HepG2 (cell line): Measurements from ENCODE around the gene ZNF593OS. TPM values are rescaled to one million over a fixed set of nuclear protein-coding genes. Genes with fewer than 3 reads are reported as not detected.
A peak's percentile ranks its signal among the peaks of the same experiment; 100 is the strongest.

Experiments used
- ATAC-seq: fragments of 200-7000 bp; cut with Tn5 transposase; 3 replicates; pipeline ENCODE4 v1.9.1; 2020; ENCODE audit warnings: mild to moderate bottlenecking, moderate library complexity
- BruUV-seq: library from RNA; stranded (reverse); fragments of 400-500 nt; replicated peaks from 2 replicates; lab custom pipeline; 2021; lab: Mats Ljungman, UMichigan
- CTCF ChIA-PET: fragments of 300-600 bp; formaldehyde crosslinking; extraction: SDS; loops from one replicate; lab custom pipeline; 2021; ENCODE audit warnings: low total read pairs, inconsistent platforms, low intra/inter-chr PET ratio; lab: Yijun Ruan, JAX
- POLR2A ChIA-PET: fragments of 350-600 bp; sonication (Branson Sonifier 250); formaldehyde crosslinking; loops from one replicate; lab custom pipeline; 2020; ENCODE audit warnings: antibody characterized with exemption, inconsistent platforms; lab: Yijun Ruan, JAX
- DNase-seq: peaks from one replicate; pipeline ENCODE4 v3.0.0-alpha.2; 2015; ENCODE audit warnings: low spot score
- FAIRE-seq: peaks from 3 replicates; lab custom pipeline; 2011; peaks lifted over from hg19 to GRCh38; lab: Jason Lieb, UNC
- H2AFZ ChIP-seq: one replicate; pipeline ENCODE4 v1.6.1; 2011; ENCODE audit warnings: low read length, inconsistent platforms
- H3K27ac ChIP-seq: fragments of 300-600 bp; 3 replicates; pipeline ENCODE4 v1.8.0; 2011; ENCODE audit warnings: mixed run types, mild to moderate bottlenecking, mixed read lengths, low read length, inconsistent platforms; ENCODE audit not compliant: insufficient read depth; ENCODE audit errors: extremely low read length
- H3K27me3 ChIP-seq, 2 experiments: fragments of 200-600 bp in 1 of 2; 2 replicates in 1 of 2; 3 replicates in 1 of 2; pipeline versions ENCODE4 v1.6.0 to v1.8.0; 2011; ENCODE audit warnings: low read length in 2 of 2, mild to moderate bottlenecking in 2 of 2, moderate library complexity in 2 of 2, inconsistent platforms in 1 of 2; ENCODE audit not compliant: insufficient read depth in 2 of 2, control insufficient read depth in 1 of 2
- H3K36me3 ChIP-seq, 2 experiments: fragments of 200-600 bp in 1 of 2; replicated peaks in 1 of 2; 2 replicates in 1 of 2; 3 replicates in 1 of 2; pipeline versions ENCODE4 v1.5.1 to v1.8.0; 2011; ENCODE audit warnings: low read length in 2 of 2, inconsistent platforms in 1 of 2; ENCODE audit not compliant: insufficient read depth in 2 of 2, control insufficient read depth in 1 of 2
- H3K4me1 ChIP-seq: 2 replicates; pipeline ENCODE4 v1.5.1; 2012; ENCODE audit warnings: low read length, inconsistent platforms; ENCODE audit not compliant: insufficient read depth
- H3K4me2 ChIP-seq: 2 replicates; pipeline ENCODE4 v1.6.0; 2011; ENCODE audit warnings: low read depth, low read length, inconsistent platforms
- H3K4me3 ChIP-seq, 3 experiments: fragments of 200-600 bp in 1 of 3; sonication (generic), shearing (Covaris generic) in 1 of 3; replicated peaks in 1 of 3; 2 replicates each; pipeline ENCODE4 v1.5.1; 2011 to 2016; ENCODE audit warnings: low read length in 3 of 3, inconsistent platforms in 2 of 3, low read depth in 2 of 3, mild to moderate bottlenecking in 2 of 3, control low read depth in 1 of 3, mixed read lengths in 1 of 3; ENCODE audit not compliant: insufficient read depth in 1 of 3
- H3K79me2 ChIP-seq: one replicate; pipeline ENCODE4 v1.6.1; 2011; ENCODE audit warnings: low read length, inconsistent platforms; ENCODE audit not compliant: insufficient read depth
- H3K9ac ChIP-seq: 2 replicates; pipeline ENCODE4 v1.6.0; 2011; ENCODE audit warnings: mild to moderate bottlenecking, low read depth, low read length, inconsistent platforms; ENCODE audit not compliant: insufficient read depth
- H3K9me3 ChIP-seq: 2 replicates; pipeline ENCODE4 v1.5.1; 2012; ENCODE audit warnings: mild to moderate bottlenecking, low read length
- H4K20me1 ChIP-seq: 2 replicates; pipeline ENCODE4 v1.6.0; 2011; ENCODE audit warnings: inconsistent platforms, mild to moderate bottlenecking, low read length, moderate library complexity; ENCODE audit not compliant: insufficient read depth
- ATAD3A ChIP-seq: sonication (generic); formaldehyde crosslinking; IDR thresholded peaks from 2 replicates; pipeline ENCODE4 v1.4.0; 2020; ENCODE audit warnings: missing genetic modification reagents
- ATF5 ChIP-seq: sonication (generic); formaldehyde crosslinking; IDR thresholded peaks from 2 replicates; pipeline ENCODE4 v1.4.0; 2020; ENCODE audit warnings: mild to moderate bottlenecking, low read depth, missing genetic modification reagents
- GTF3A ChIP-seq: sonication (generic); formaldehyde crosslinking; conservative IDR thresholded peaks from 2 replicates; pipeline ENCODE4 v1.4.0; 2020; ENCODE audit warnings: mild to moderate bottlenecking, missing genetic modification reagents
- MTF1 ChIP-seq: sonication (generic); formaldehyde crosslinking; IDR thresholded peaks from 2 replicates; pipeline ENCODE4 v1.5.0; 2020; ENCODE audit warnings: missing genetic modification reagents
- NONO ChIP-seq, 2 experiments: fragments of 450-650 bp in 1 of 2; sonication (generic) in 1 of 2; formaldehyde crosslinking in 1 of 2; IDR thresholded peaks in 1 of 2; conservative IDR thresholded peaks in 1 of 2; 2 replicates each; pipeline versions ENCODE4 v1.6.1 to v1.8.0; 2017 to 2022; ENCODE audit warnings: mild to moderate bottlenecking in 1 of 2, missing genetic modification reagents in 1 of 2, moderate library complexity in 1 of 2
- SNAPC5 ChIP-seq: sonication (generic); formaldehyde crosslinking; IDR thresholded peaks from 2 replicates; pipeline ENCODE4 v1.8.1; 2023; ENCODE audit warnings: mild to moderate bottlenecking, missing genetic modification reagents, borderline replicate concordance
- SOX13 ChIP-seq, 3 experiments: fragments of 450-650 bp in 1 of 3; sonication (generic) in 1 of 3; formaldehyde crosslinking in 1 of 3; IDR thresholded peaks in 2 of 3; conservative IDR thresholded peaks in 1 of 3; 2 replicates each; pipeline versions ENCODE4 v1.5.0 to v1.6.1; 2016 to 2020; ENCODE audit warnings: antibody characterized with exemption in 1 of 3, mild to moderate bottlenecking in 1 of 3, missing compliant biosample characterization in 1 of 3, missing genetic modification reagents in 1 of 3, moderate library complexity in 1 of 3
- SRSF1 ChIP-seq: fragments of 200-400 bp; formaldehyde crosslinking; optimal IDR thresholded peaks from 2 replicates; pipeline ENCODE3; 2017; ENCODE audit warnings: mild to moderate bottlenecking, low read depth, low read length, moderate library complexity
- ZBTB34 ChIP-seq: sonication (generic); formaldehyde crosslinking; IDR thresholded peaks from 2 replicates; pipeline ENCODE4 v1.8.0; 2022; ENCODE audit warnings: mild to moderate bottlenecking, missing genetic modification reagents
- ZNF263 ChIP-seq: sonication (generic); formaldehyde crosslinking; IDR thresholded peaks from 2 replicates; pipeline ENCODE4 v1.4.0; 2020; ENCODE audit warnings: missing genetic modification reagents
- ZNF317 ChIP-seq: sonication (generic); formaldehyde crosslinking; IDR thresholded peaks from 2 replicates; pipeline ENCODE4 v1.5.0; 2020; ENCODE audit warnings: mild to moderate bottlenecking, missing genetic modification reagents
- WGBS: methylation state at CpG from one replicate; pipeline ENCODE4 v1.1.6; 2017; ENCODE audit warnings: low lambda C conversion rate; 5-methylcytosine and 5-hydroxymethylcytosine counted together
- in situ Hi-C: cut with HindIII; loops from 2 replicates; pipeline ENCODE4 v1.10.0; 2017; ENCODE audit warnings: low pct_unique_long_range_greater_than_20kb; ENCODE audit not compliant: extremely low pct_ligation_motif_present
- intact Hi-C: fragments of 100-400 bp; cut with micrococcal nuclease; formaldehyde crosslinking; loops from one replicate; pipeline ENCODE4 v1.10.0; 2022; ENCODE audit not compliant: unreplicated experiment
- polyA plus RNA-seq, 8 experiments: library from polyadenylated mRNA; depleted of rRNA in 3 of 8; stranded (reverse) in 7 of 8; unstranded in 1 of 8; fragments of >200 nt; fragmentation: Illumina TruSeq in 4 of 8; extraction: Trizol in 4 of 8; gene quantifications; 2 replicates each; pipeline versions ENCODE4 v1.2.1 to v1.2.3, GENCODE V29; 2011 to 2016; ENCODE audit warnings: low read depth in 4 of 8, missing spikeins in 1 of 8, mixed read lengths in 1 of 8; ENCODE audit not compliant: insufficient read depth in 1 of 8
- total RNA-seq, 5 experiments: library from RNA; depleted of rRNA; stranded (reverse); fragments of >200 nt; fragmentation: Illumina TruSeq; extraction: Trizol; gene quantifications; 2 replicates each; pipeline ENCODE4 v1.2.3, GENCODE V29; 2016; ENCODE audit warnings: low read depth in 1 of 5

ZNF593OS gene
- total and polyA plus RNA-seq, 2 of the 13 experiments (the other 11 are each of a cell fraction or from before 2014, with no cell fraction given) = not detected

- POLR2A ChIA-PET = no interaction called here
- Histone ChIP-seq H3K4me3 (no peak overlapping the region), H3K4me1 (peaks cover 9% of the 10 kb centered on the region; the same call in 1 of the 2 replicates), H3K27ac (no peak overlapping the region), H3K4me2 (peak overlapping the region; percentile 43; the same call in 1 of the 2 replicates), H3K36me3 (no peaks in the 10 kb centered on the region), H3K27me3 (no peaks in the 10 kb centered on the region; a peak in 1 of 5 replicates), H3K9me3 (no peaks in the 10 kb centered on the region), H3K79me2 (no peaks in the 10 kb centered on the region), H2AFZ (no peak overlapping the region), H4K20me1 (no peaks in the 10 kb centered on the region), H3K9ac (no peak overlapping the region)
- FAIRE-seq = no peak
- no TSS peak for BruUV-seq
- no peak for DNase-seq
- in situ Hi-C loops (no loop called here), intact Hi-C loops (no loop called here)
- ATAC-seq = peak; percentile 62; the same call in 2 of the 3 replicates
- TF ChIP-seq ZNF317 (CRISPR knock-in tag) = no peak
- no peak for TF ChIP-seq ATAD3A (CRISPR knock-in tag)
- peak; percentile 71 for TF ChIP-seq ZNF263 (CRISPR knock-in tag)
- CTCF ChIA-PET = no interaction called here
- WGBS = 26% methylated on average over 13 of the region's 13 CpGs
These were observed 44.1 kb downstream of the ZNF593OS start for GRCh38 chr1:26127235-26128163.

GRCh38 chr1:26126321-26127084, 45.1 kb downstream of the ZNF593OS start:
- BruUV-seq = no TSS peak
- Histone ChIP-seq H3K9me3 (no peaks in the 10 kb centered on the region), H2AFZ (no peak overlapping the region), H3K27me3 (no peaks in the 10 kb centered on the region; a peak in 1 of 5 replicates), H3K4me3 (no peak overlapping the region), H4K20me1 (no peaks in the 10 kb centered on the region), H3K79me2 (no peaks in the 10 kb centered on the region), H3K4me2 (no peak overlapping the region), H3K4me1 (peaks cover 9% of the 10 kb centered on the region; the same call in 1 of the 2 replicates), H3K9ac (no peak overlapping the region), H3K27ac (no peak overlapping the region), H3K36me3 (peaks cover 0 to 2% of the 10 kb centered on the region in 2 experiments; a peak in 4 of 5 replicates)
- WGBS = 86% methylated on average over 9 of the region's 9 CpGs
- ATAC-seq (no peak), FAIRE-seq (no peak), DNase-seq (no peak)
- ChIA-PET CTCF (no interaction called here), POLR2A (no interaction called here)
- intact Hi-C loops = no loop called here
- in situ Hi-C loops = no loop called here
- TF ChIP-seq SNAPC5 (CRISPR knock-in tag) (no peak), SOX13 (IDR thresholded peaks at IDR 0.05) (no peak), SOX13 (CRISPR knock-in tag; conservative IDR thresholded peaks at IDR 0.05 in 1 of 2, IDR thresholded peaks at IDR 0.05 in 1 of 2) (no peak), GTF3A (CRISPR knock-in tag) (no peak), ZBTB34 (CRISPR knock-in tag) (no peak), MTF1 (CRISPR knock-in tag) (no peak), ATF5 (CRISPR knock-in tag) (no peak), SRSF1 (no peak), NONO (IDR thresholded peaks at IDR 0.05) (no peak), NONO (CRISPR knock-in tag; conservative IDR thresholded peaks at IDR 0.05) (no peak)
